HL-60 (cell line): ENCODE data around the gene NAA38.
A peak's percentile ranks its signal among the peaks of the same experiment; 100 is the strongest.

Experiments
- DNase-seq, 2 experiments: peaks; one replicate each; pipeline ENCODE4 v3.0.0-alpha.2; 2010 to 2020; ENCODE audit warnings: low read depth in 1 of 2, low spot score in 1 of 2
- H3K27ac ChIP-seq: fragments of 250-450 bp; sonication (Bioruptor Pico); replicated peaks from 2 replicates; pipeline ENCODE4 v1.5.1; 2020; ENCODE audit warnings: mild to moderate bottlenecking, moderate library complexity
- H3K27me3 ChIP-seq: fragments of 250-450 bp; sonication (Bioruptor Pico); 2 replicates; pipeline ENCODE4 v1.5.1; 2021; ENCODE audit warnings: mild to moderate bottlenecking, moderate library complexity; ENCODE audit not compliant: insufficient read depth, poor library complexity, severe bottlenecking
- H3K4me3 ChIP-seq: replicated peaks from 2 replicates; pipeline ENCODE4 v1.5.1; 2011; ENCODE audit warnings: mild to moderate bottlenecking, control low read depth, low read length; ENCODE audit not compliant: insufficient read depth
- CTCF ChIP-seq: IDR thresholded peaks from one replicate; pipeline ENCODE4 v1.5.1; 2011; ENCODE audit warnings: low read length, control low read depth, inconsistent platforms; ENCODE audit not compliant: insufficient read depth
- GABPA ChIP-seq: IDR thresholded peaks from 2 replicates; pipeline ENCODE4 v1.6.1; 2012; ENCODE audit warnings: low read depth
- POLR2AphosphoS5 ChIP-seq: IDR thresholded peaks from 2 replicates; pipeline ENCODE4 v1.6.1; 2012; ENCODE audit warnings: low read depth
- REST ChIP-seq: IDR thresholded peaks from 2 replicates; pipeline ENCODE4 v1.6.1; 2012; ENCODE audit warnings: low read depth; ENCODE audit not compliant: insufficient replicate concordance
- SPI1 ChIP-seq: IDR thresholded peaks from 2 replicates; pipeline ENCODE4 v1.6.1; 2012; ENCODE audit warnings: low read depth, mild to moderate bottlenecking, borderline replicate concordance

The NAA38 gene

GRCh38 chr17:7841915-7842379 lies 15.4 kb downstream of the NAA38 start:
- H3K4me3 ChIP-seq = peak overlapping the region; percentile 56
- peak in 1 of 2 experiments; percentile 65 for DNase-seq
- H3K27me3 ChIP-seq = no peaks in the 10 kb centered on the region
- TF ChIP-seq GABPA (no peak), POLR2AphosphoS5 (no peak), SPI1 (no peak), CTCF (no peak), REST (no peak)
- peak overlapping the region; percentile 95 for H3K27ac ChIP-seq

- H3K4me3 ChIP-seq = peak overlapping the region; percentile 56
- TF ChIP-seq POLR2AphosphoS5 (0 out of 2 replicates have a peak, but pooled peaks have one; percentile 7), SPI1 (no peak)
- DNase-seq = peak in 1 of 2 experiments; percentile 63
- no peaks in the 10 kb centered on the region for H3K27me3 ChIP-seq
- peak overlapping the region; percentile 95 for H3K27ac ChIP-seq
Observed at GRCh38 chr17:7841396-7841914, 15.9 kb downstream of the NAA38 start.

GRCh38 chr17:7840875-7841274 lies 16.5 kb downstream of the NAA38 start:
- no peak for DNase-seq
- TF ChIP-seq GABPA = no peak
- TF ChIP-seq POLR2AphosphoS5 = no peak
- TF ChIP-seq REST = no peak
- no peak for TF ChIP-seq SPI1
- TF ChIP-seq CTCF = no peak
- no peaks in the 10 kb centered on the region for H3K27me3 ChIP-seq
- peak overlapping the region; percentile 56 for H3K4me3 ChIP-seq
- H3K27ac ChIP-seq = peak overlapping the region; percentile 95

GRCh38 chr17:7840441-7840840 lies 16.9 kb downstream of the NAA38 start:
- H3K27me3 ChIP-seq = no peaks in the 10 kb centered on the region
- no peak for DNase-seq
- peak overlapping the region; percentile 95 for H3K27ac ChIP-seq
- TF ChIP-seq GABPA (no peak), POLR2AphosphoS5 (no peak), REST (no peak), SPI1 (no peak), CTCF (no peak)
- no peak overlapping the region for H3K4me3 ChIP-seq
